K562 (cell line): Measurements from ENCODE around the gene GPR15. TPM values are rescaled to one million over a fixed set of nuclear protein-coding genes. Genes with fewer than 3 reads are reported as not detected.

Source experiments
- ATAC-seq: fragments of 200-7000 bp; cut with Tn5 transposase; 3 replicates; pipeline ENCODE4 v1.9.1; 2020; ENCODE audit warnings: moderate library complexity
- BruUV-seq: library from RNA; stranded (reverse); fragments of 400-500 nt; replicated peaks from 2 replicates; lab custom pipeline; 2021; lab: Mats Ljungman, UMichigan
- CTCF ChIA-PET: fragments of 300-600 bp; formaldehyde crosslinking; extraction: SDS; loops from one replicate; lab custom pipeline; 2021; ENCODE audit warnings: low intra/inter-chr PET ratio; lab: Yijun Ruan, JAX
- POLR2A ChIA-PET: fragments of 300-600, 350-650 bp; sonication (Branson Sonifier 250); formaldehyde crosslinking; extraction: SDS; loops from one replicate; lab custom pipeline; 2021; ENCODE audit warnings: antibody characterized with exemption, inconsistent platforms; lab: Yijun Ruan, JAX
- DNase-seq, 4 experiments: peaks; one replicate each; pipeline versions ENCODE4 v3.0.0 to v3.0.0-alpha.2; 2011 to 2018; ENCODE audit warnings: low spot score in 3 of 4, mixed read lengths in 3 of 4; ENCODE audit errors: extremely low read depth in 1 of 4
- FAIRE-seq: peaks from 2 replicates; lab custom pipeline; 2011; peaks lifted over from hg19 to GRCh38; lab: Jason Lieb, UNC
- H2AFZ ChIP-seq: 2 replicates; pipeline ENCODE4 v1.6.0; 2011; ENCODE audit warnings: low read depth, low read length, control low read depth, inconsistent platforms
- H3K27ac ChIP-seq: fragments of 200-600 bp; 3 replicates; pipeline ENCODE4 v1.8.0; 2011; ENCODE audit warnings: low read depth, mild to moderate bottlenecking, control low read depth, inconsistent platforms, low read length, moderate library complexity, mixed read lengths; ENCODE audit errors: extremely low read depth
- H3K27me3 ChIP-seq, 2 experiments: fragments of 300-600 bp in 1 of 2; 2 replicates in 1 of 2; 3 replicates in 1 of 2; pipeline versions ENCODE4 v1.6.0 to v1.8.0; 2011; ENCODE audit warnings: inconsistent platforms in 2 of 2, low read length in 2 of 2, mild to moderate bottlenecking in 1 of 2, mixed read lengths in 1 of 2, moderate library complexity in 1 of 2; ENCODE audit not compliant: control insufficient read depth in 2 of 2, insufficient read depth in 2 of 2
- H3K36me3 ChIP-seq: fragments of 300-600 bp; 3 replicates; pipeline ENCODE4 v1.8.0; 2011; ENCODE audit warnings: mild to moderate bottlenecking, low read length, inconsistent platforms; ENCODE audit not compliant: control insufficient read depth, insufficient read depth
- H3K4me1 ChIP-seq, 2 experiments: fragments of 200-600 bp in 1 of 2; replicated peaks in 1 of 2; 2 replicates in 1 of 2; 3 replicates in 1 of 2; pipeline versions ENCODE4 v1.5.1 to v1.8.0; 2011; ENCODE audit warnings: inconsistent platforms in 2 of 2, low read length in 2 of 2, mild to moderate bottlenecking in 1 of 2, mixed read lengths in 1 of 2, moderate library complexity in 1 of 2; ENCODE audit not compliant: control insufficient read depth in 2 of 2, insufficient read depth in 2 of 2
- H3K4me2 ChIP-seq: 2 replicates; pipeline ENCODE4 v1.6.1; 2011; ENCODE audit warnings: low read length, control low read depth, inconsistent platforms, mixed read lengths; ENCODE audit not compliant: insufficient read depth
- H3K4me3 ChIP-seq: fragments of 200-600 bp; sonication (generic), shearing (Covaris generic); 2 replicates; pipeline ENCODE4 v1.5.1; 2016; ENCODE audit warnings: control low read depth, inconsistent platforms
- H3K79me2 ChIP-seq: fragments of 200-600 bp; 3 replicates; pipeline ENCODE4 v1.8.0; 2011; ENCODE audit warnings: low read length, inconsistent platforms; ENCODE audit not compliant: control insufficient read depth, insufficient read depth
- H3K9ac ChIP-seq, 2 experiments: 2 replicates each; pipeline versions ENCODE4 v1.6.0 to v1.6.1; 2011; ENCODE audit warnings: low read depth in 2 of 2, low read length in 2 of 2, control low read depth in 1 of 2, inconsistent platforms in 1 of 2, mild to moderate bottlenecking in 1 of 2, mixed read lengths in 1 of 2; ENCODE audit not compliant: insufficient read depth in 1 of 2
- H3K9me1 ChIP-seq: one replicate; pipeline ENCODE4 v1.6.0; 2011; ENCODE audit warnings: inconsistent platforms, mild to moderate bottlenecking, low read length, moderate library complexity; ENCODE audit not compliant: control insufficient read depth, insufficient read depth
- H3K9me3 ChIP-seq: replicated peaks from 2 replicates; pipeline ENCODE4 v1.5.1; 2011; ENCODE audit warnings: low read depth, low read length, inconsistent platforms; ENCODE audit not compliant: control insufficient read depth, insufficient read depth
- H4K20me1 ChIP-seq: replicated peaks from 2 replicates; pipeline ENCODE4 v1.6.1; 2011; ENCODE audit warnings: low read length, inconsistent platforms, mixed read lengths; ENCODE audit not compliant: control insufficient read depth, insufficient read depth
- ELF2 ChIP-seq: fragments of 250-450 bp; sonication (Bioruptor Pico); IDR thresholded peaks from 2 replicates; pipeline ENCODE4 v1.5.0; 2021; ENCODE audit warnings: mild to moderate bottlenecking
- ESRRA ChIP-seq: fragments of 450-650 bp; IDR thresholded peaks from 2 replicates; pipeline ENCODE4 v1.6.1; 2014; ENCODE audit warnings: low read depth, mild to moderate bottlenecking, moderate library complexity, borderline replicate concordance
- FOXM1 ChIP-seq, 2 experiments: fragments of 450-650 bp in 1 of 2; sonication (generic) in 1 of 2; formaldehyde crosslinking in 1 of 2; IDR thresholded peaks; 2 replicates each; pipeline versions ENCODE4 v1.6.1 to v1.9.0; 2017 to 2022; ENCODE audit warnings: low read depth in 2 of 2, mild to moderate bottlenecking in 2 of 2, missing genetic modification reagents in 1 of 2, moderate library complexity in 1 of 2
- KLF16 ChIP-seq: IDR thresholded peaks from 2 replicates; pipeline ENCODE4 v1.6.1; 2016; ENCODE audit warnings: antibody characterized with exemption
- NCOA4 ChIP-seq: fragments of 450-650 bp; IDR thresholded peaks from 2 replicates; pipeline ENCODE4 v1.6.1; 2018; ENCODE audit warnings: mild to moderate bottlenecking; ENCODE audit not compliant: partially characterized antibody
- NCOA6 ChIP-seq: fragments of 450-650 bp; IDR thresholded peaks from 2 replicates; pipeline ENCODE4 v1.6.1; 2017; ENCODE audit warnings: mild to moderate bottlenecking
- NFXL1 ChIP-seq: fragments of 450-650 bp; formaldehyde crosslinking; IDR thresholded peaks from 2 replicates; pipeline ENCODE4 v1.4.0; 2021; ENCODE audit warnings: mild to moderate bottlenecking
- PYGO2 ChIP-seq: fragments of 450-650 bp; IDR thresholded peaks from 2 replicates; pipeline ENCODE4 v1.6.1; 2016; ENCODE audit warnings: mild to moderate bottlenecking, missing genetic modification characterization, moderate library complexity, missing compliant biosample characterization
- RBM15 ChIP-seq: fragments of 200-400 bp; formaldehyde crosslinking; IDR thresholded peaks from 2 replicates; pipeline ENCODE4 v1.6.1; 2018; ENCODE audit warnings: mild to moderate bottlenecking, low read length, moderate library complexity; ENCODE audit not compliant: insufficient read depth
- RHOXF2B ChIP-seq: fragments of 250-450 bp; sonication (Bioruptor Pico); conservative IDR thresholded peaks from 2 replicates; pipeline ENCODE4 v1.5.1; 2021
- SRSF1 ChIP-seq: fragments of 200-400 bp; formaldehyde crosslinking; IDR thresholded peaks from 2 replicates; pipeline ENCODE4 v1.6.1; 2017; ENCODE audit warnings: mild to moderate bottlenecking, low read depth, low read length, moderate library complexity
- TEAD2 ChIP-seq: fragments of 450-650 bp; IDR thresholded peaks from 2 replicates; pipeline ENCODE4 v1.6.1; 2016; ENCODE audit warnings: missing genetic modification characterization, control low read depth, missing compliant biosample characterization
- TSC22D4 ChIP-seq: fragments of 450-650 bp; IDR thresholded peaks from 2 replicates; pipeline ENCODE4 v1.6.1; 2016; ENCODE audit warnings: missing genetic modification characterization, missing biosample characterization, control low read depth
- ZKSCAN8 ChIP-seq: fragments of 200-800 bp; sonication (Bioruptor generic); IDR thresholded peaks from 2 replicates; pipeline ENCODE4 v1.6.1; 2016; ENCODE audit warnings: missing genetic modification characterization, missing compliant biosample characterization
- ZNF232 ChIP-seq: sonication (generic); formaldehyde crosslinking; IDR thresholded peaks from 2 replicates; pipeline ENCODE4 v1.8.0; 2022; ENCODE audit warnings: mild to moderate bottlenecking, missing genetic modification reagents
- WGBS: fragments of 100-300 bp; shearing (Covaris generic); methylation state at CpG from one replicate; pipeline ENCODE4 v1.1.6; 2016; ENCODE audit warnings: low coverage, mixed read lengths; ENCODE audit not compliant: insufficient coverage; ENCODE audit errors: missing lambda C conversion rate; 5-methylcytosine and 5-hydroxymethylcytosine counted together
- in situ Hi-C: fragments of 300-500 bp; cut with MboI; formaldehyde crosslinking; loops from 4 replicates; pipeline ENCODE4 v1.15.0; 2018; ENCODE audit warnings: inconsistent platforms, mixed read lengths
- intact Hi-C: fragments of 100-400 bp; cut with micrococcal nuclease; formaldehyde crosslinking; loops from 2 replicates; pipeline ENCODE4 v1.14.2; 2022
- polyA plus RNA-seq, 8 experiments: library from polyadenylated mRNA; depleted of rRNA in 4 of 8; stranded (reverse) in 5 of 8; unstranded in 3 of 8; fragments of >200 nt; fragmentation: Nextera tagmentation in 2 of 8; fragmentation: Illumina TruSeq in 1 of 8; extraction: Ambion mirVana in 2 of 8; extraction: Trizol in 1 of 8; gene quantifications; 2 replicates each; pipeline versions ENCODE4 v1.2.1 to v1.2.3, GENCODE V29; 2011 to 2014; ENCODE audit warnings: inconsistent platforms in 1 of 8, missing spikeins in 1 of 8
- total RNA-seq, 7 experiments: library from RNA; depleted of rRNA in 6 of 7; stranded (reverse); fragments of >200 nt in 6 of 7; fragmentation: Illumina TruSeq in 2 of 7; extraction: Trizol in 2 of 7; gene quantifications; 2 replicates each; pipeline versions ENCODE4 v1.2.1 to v1.2.3, GENCODE V29; 2011 to 2021; ENCODE audit warnings: low replicate concordance in 1 of 7
- TF ChIP-seq, protein P1 (sequence below): fragments of 450-650 bp; conservative IDR thresholded peaks from 2 replicates; pipeline ENCODE4 v1.6.1; 2016; ENCODE audit warnings: missing genetic modification characterization, low read depth, mild to moderate bottlenecking, missing compliant biosample characterization, moderate library complexity

The GPR15 gene
- total and polyA plus RNA-seq, 9 of the 15 experiments (the other 6 are each of a cell fraction or from before 2014, with no cell fraction given): 0.13 TPM; not detected in 8

DNA sequence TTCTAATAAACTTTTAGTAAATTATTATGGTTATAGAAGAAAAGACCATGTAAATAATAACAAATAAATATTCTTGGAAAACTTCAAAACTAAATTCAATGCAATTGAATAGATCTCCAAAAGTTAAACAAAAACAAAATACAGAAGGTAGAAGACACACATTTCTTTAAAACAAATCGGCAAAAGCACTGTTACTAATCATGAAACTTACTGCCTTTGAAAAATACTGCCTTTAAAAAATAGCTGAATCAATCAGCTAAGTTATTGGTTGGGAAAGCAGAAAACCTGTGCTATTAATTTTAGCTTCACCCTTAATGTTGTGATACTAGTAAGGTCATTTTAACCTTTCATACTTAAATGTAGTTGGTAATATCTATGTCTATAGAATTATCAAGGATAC, 3.0 kb downstream of the GPR15 start:
- H3K9ac ChIP-seq: no peak overlapping the region
- in situ Hi-C loops: no loop called here
- no peak for ATAC-seq

More for the DNA sequence above, 3.0 kb downstream of the GPR15 start:
- DNase-seq (no peak), FAIRE-seq (no peak)
- intact Hi-C loops: no loop called here
- H3K9me1 ChIP-seq: no peaks in the 10 kb centered on the region
- peaks cover 5 to 6% of the 10 kb centered on the region in 2 experiments; a peak in 3 of 5 replicates for H3K4me1 ChIP-seq
- 50% methylated on average over 1 of the region's 1 CpG for WGBS
- H3K79me2 ChIP-seq: no peaks in the 10 kb centered on the region
- H3K9me3 ChIP-seq: no peaks in the 10 kb centered on the region
- H3K27ac ChIP-seq: no peak overlapping the region
- POLR2A ChIA-PET: no interaction called here
- CTCF ChIA-PET: no interaction called here
- H4K20me1 ChIP-seq: no peaks in the 10 kb centered on the region
- H3K36me3 ChIP-seq: no peaks in the 10 kb centered on the region
- no peak overlapping the region for H2AFZ ChIP-seq
- no peak overlapping the region for H3K4me2 ChIP-seq
- H3K27me3 ChIP-seq: no peaks in the 10 kb centered on the region
- no TSS peak for BruUV-seq
- H3K4me3 ChIP-seq: no peak overlapping the region
- no peak for TF ChIP-seq KLF16
- TF ChIP-seq NFXL1 (CRISPR knock-in tag): no peak
- TF ChIP-seq PYGO2 (tag): no peak
- no peak for TF ChIP-seq ZNF232 (CRISPR knock-in tag)
- no peak for TF ChIP-seq ESRRA
- no peak for TF ChIP-seq SRSF1
- TF ChIP-seq, protein P1, sequence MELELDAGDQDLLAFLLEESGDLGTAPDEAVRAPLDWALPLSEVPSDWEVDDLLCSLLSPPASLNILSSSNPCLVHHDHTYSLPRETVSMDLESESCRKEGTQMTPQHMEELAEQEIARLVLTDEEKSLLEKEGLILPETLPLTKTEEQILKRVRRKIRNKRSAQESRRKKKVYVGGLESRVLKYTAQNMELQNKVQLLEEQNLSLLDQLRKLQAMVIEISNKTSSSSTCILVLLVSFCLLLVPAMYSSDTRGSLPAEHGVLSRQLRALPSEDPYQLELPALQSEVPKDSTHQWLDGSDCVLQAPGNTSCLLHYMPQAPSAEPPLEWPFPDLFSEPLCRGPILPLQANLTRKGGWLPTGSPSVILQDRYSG: no peak
- TF ChIP-seq NCOA6: no peak
- no peak for TF ChIP-seq ZKSCAN8 (CRISPR knock-in tag)
- no peak for TF ChIP-seq TSC22D4 (tag)
- TF ChIP-seq RBM15: no peak
- no peak for TF ChIP-seq FOXM1 (IDR thresholded peaks at IDR 0.05; ENCODE audit: low read depth)
- TF ChIP-seq FOXM1 (CRISPR knock-in tag; IDR thresholded peaks at IDR 0.05; ENCODE audit: low read depth): no peak
- no peak for TF ChIP-seq RHOXF2B (CRISPR knock-in tag)
- no peak for TF ChIP-seq NCOA4
- no peak for TF ChIP-seq ELF2 (CRISPR knock-in tag)
- no peak for TF ChIP-seq TEAD2 (tag)
- TF ChIP-seq, all 486 proteins: peak for 0
